GM20000 (cell line): ENCODE measurements around the gene GYPA.
"Not testable (repeated sequence)": the region's sequence is repeated elsewhere in the genome, so short reads cannot be mapped to it uniquely, and the experiment has no call there.

Source experiments
- DNase-seq: peaks from one replicate; pipeline ENCODE4 v3.0.0; 2012; ENCODE audit warnings: low spot score
- CTCF ChIP-seq: IDR thresholded peaks from 2 replicates; pipeline ENCODE4 v1.5.1; 2012; ENCODE audit warnings: mild to moderate bottlenecking, control low read depth; ENCODE audit errors: extremely low read depth, missing control alignments

Gene GYPA

GRCh38 chr4:144136189-144136588 lies 4.3 kb downstream of the GYPA start:
- not testable (repeated sequence) for DNase-seq

GRCh38 chr4:144130167-144130566 lies 10.4 kb downstream of the GYPA start:
- not testable (repeated sequence) for DNase-seq

GRCh38 chr4:144129336-144129875 lies 11.1 kb downstream of the GYPA start:
- not testable (repeated sequence) for DNase-seq

GRCh38 chr4:144128709-144129320 lies 11.7 kb downstream of the GYPA start:
- DNase-seq = not testable (repeated sequence)

GRCh38 chr4:144125109-144125508 lies 15.4 kb downstream of the GYPA start:
- not testable (repeated sequence) for DNase-seq

GRCh38 chr4:144123982-144124635 lies 16.4 kb downstream of the GYPA start:
- DNase-seq = not testable (repeated sequence)

- DNase-seq = not testable (repeated sequence)
Observed at GRCh38 chr4:144123269-144123668, 17.2 kb downstream of the GYPA start.

GRCh38 chr4:144119752-144120151 lies 20.8 kb downstream of the GYPA start:
- not testable (repeated sequence) for DNase-seq

- no peak for TF ChIP-seq CTCF
Observed at GRCh38 chr4:144115519-144115918, 25.0 kb downstream of the GYPA start.

GRCh38 chr4:144113546-144113945 lies 27.0 kb downstream of the GYPA start:
- no peak for TF ChIP-seq CTCF
- DNase-seq = no peak

More at GRCh38 chr4:144115519-144115918, 25.0 kb downstream of the GYPA start:
- DNase-seq = no peak

- no peak for TF ChIP-seq CTCF
- DNase-seq = no peak
Observed at GRCh38 chr4:144104509-144105130, 35.9 kb downstream of the GYPA start.

- DNase-seq = not testable (repeated sequence)
Observed at GRCh38 chr4:144097776-144098175, 42.7 kb downstream of the GYPA start.

- not testable (repeated sequence) for DNase-seq
Observed at GRCh38 chr4:144093995-144094394, 46.5 kb downstream of the GYPA start.

- DNase-seq = not testable (repeated sequence)
Observed at GRCh38 chr4:144091181-144091580, 49.3 kb downstream of the GYPA start.
